ENCODE measurements around the gene ARHGEF11.

ARHGEF11 gene

GRCh38 chr1:156947818-156948525 lies 97.6 kb downstream of the ARHGEF11 start:
- no peak for DNase-seq

GRCh38 chr1:156947127-156947526 lies 98.4 kb downstream of the ARHGEF11 start:
- DNase-seq, result no peak

- DNase-seq, result no peak
Observed at GRCh38 chr1:156945881-156946661, 99.5 kb downstream of the ARHGEF11 start.

GRCh38 chr1:156944848-156945247 lies 100.7 kb downstream of the ARHGEF11 start:
- no peak for DNase-seq

GRCh38 chr1:156944268-156944667 lies 101.3 kb downstream of the ARHGEF11 start:
- no peak for DNase-seq

- DNase-seq, result no peak
Observed at GRCh38 chr1:156943756-156944155, 101.8 kb downstream of the ARHGEF11 start.

- no peak for DNase-seq
Observed at GRCh38 chr1:156942576-156942975, 103.0 kb downstream of the ARHGEF11 start.

GRCh38 chr1:156942176-156942575 lies 103.4 kb downstream of the ARHGEF11 start:
- no peak for DNase-seq

- no peak for DNase-seq
Observed at GRCh38 chr1:156941675-156942074, 103.9 kb downstream of the ARHGEF11 start.

GRCh38 chr1:156939786-156940334 lies 105.7 kb downstream of the ARHGEF11 start:
- no peak for DNase-seq

GRCh38 chr1:156938813-156939212 lies 106.7 kb downstream of the ARHGEF11 start:
- no peak for DNase-seq

GRCh38 chr1:156937883-156938282 lies 107.7 kb downstream of the ARHGEF11 start:
- DNase-seq, result no peak

GRCh38 chr1:156936721-156937220 lies 108.8 kb downstream of the ARHGEF11 start:
- no peak for DNase-seq

GRCh38 chr1:156936191-156936590 lies 109.4 kb downstream of the ARHGEF11 start:
- DNase-seq, result no peak

GRCh38 chr1:156935505-156936128 lies 109.9 kb downstream of the ARHGEF11 start:
- DNase-seq, result no peak

GRCh38 chr1:156933136-156933535 lies 112.4 kb downstream of the ARHGEF11 start:
- DNase-seq, result no peak

GRCh38 chr1:156931974-156932710 lies 113.4 kb downstream of the ARHGEF11 start:
- DNase-seq, result no peak

GRCh38 chr1:156931211-156931952 lies 114.2 kb downstream of the ARHGEF11 start:
- no peak for DNase-seq

- no peak for DNase-seq
Observed at GRCh38 chr1:156930483-156930882, 115.1 kb downstream of the ARHGEF11 start.

GRCh38 chr1:156929596-156930238 lies 115.8 kb downstream of the ARHGEF11 start:
- DNase-seq, result no peak

- no peak for DNase-seq
Observed at GRCh38 chr1:156928043-156928602, 117.4 kb downstream of the ARHGEF11 start.

Measured in T-helper 1 cell (primary cell).